K562 (cell line): ENCODE data around the gene BRF1. TPM values are rescaled to one million over a fixed set of nuclear protein-coding genes. Genes with fewer than 3 reads are reported as not detected.

Source experiments
- ATF7 ChIP-seq: fragments of 450-650 bp; IDR thresholded peaks from 2 replicates; pipeline ENCODE4 v1.7.1; 2014; ENCODE audit warnings: mild to moderate bottlenecking, moderate library complexity
- CBX1 ChIP-seq: sonication (generic); IDR thresholded peaks from 2 replicates; pipeline ENCODE4 v1.6.1; 2016; ENCODE audit warnings: antibody characterized with exemption, low read depth, mild to moderate bottlenecking
- KHSRP ChIP-seq: fragments of 450-650 bp; IDR thresholded peaks from 2 replicates; pipeline ENCODE4 v1.6.1; 2017
- MED1 ChIP-seq: sonication (generic); formaldehyde crosslinking; IDR thresholded peaks from 2 replicates; pipeline ENCODE4 v1.8.1; 2023; ENCODE audit warnings: missing genetic modification reagents, borderline replicate concordance
- MEIS2 ChIP-seq: fragments of 450-650 bp; IDR thresholded peaks from 2 replicates; pipeline ENCODE4 v1.6.1; 2014; ENCODE audit warnings: mild to moderate bottlenecking; ENCODE audit not compliant: partially characterized antibody
- NUFIP1 ChIP-seq: fragments of 450-650 bp; IDR thresholded peaks from 2 replicates; pipeline ENCODE4 v1.6.1; 2018; ENCODE audit not compliant: partially characterized antibody
- PHF8 ChIP-seq: fragments of 200-600 bp; sonication (generic); IDR thresholded peaks from 2 replicates; pipeline ENCODE4 v1.6.1; 2012; ENCODE audit warnings: mixed run types, mild to moderate bottlenecking, inconsistent platforms, low read length, moderate library complexity, borderline replicate concordance
- SAFB ChIP-seq: fragments of 200-400 bp; formaldehyde crosslinking; IDR thresholded peaks from 2 replicates; pipeline ENCODE4 v1.6.1; 2017; ENCODE audit warnings: low read depth, low read length, borderline replicate concordance
- ZBTB7A ChIP-seq: IDR thresholded peaks from 2 replicates; pipeline ENCODE4 v1.6.1; 2011; ENCODE audit warnings: low read depth, mild to moderate bottlenecking, low read length, moderate library complexity, borderline replicate concordance; ENCODE audit not compliant: control insufficient read depth
- ZEB2 ChIP-seq: fragments of 450-650 bp; IDR thresholded peaks from 2 replicates; pipeline ENCODE4 v1.6.1; 2016
- polyA plus RNA-seq, 8 experiments: library from polyadenylated mRNA; depleted of rRNA in 4 of 8; stranded (reverse) in 5 of 8; unstranded in 3 of 8; fragments of >200 nt; fragmentation: Nextera tagmentation in 2 of 8; fragmentation: Illumina TruSeq in 1 of 8; extraction: Ambion mirVana in 2 of 8; extraction: Trizol in 1 of 8; gene quantifications; 2 replicates each; pipeline versions ENCODE4 v1.2.1 to v1.2.3, GENCODE V29; 2011 to 2014; ENCODE audit warnings: inconsistent platforms in 1 of 8, missing spikeins in 1 of 8
- total RNA-seq, 7 experiments: library from RNA; depleted of rRNA in 6 of 7; stranded (reverse); fragments of >200 nt in 6 of 7; fragmentation: Illumina TruSeq in 2 of 7; extraction: Trizol in 2 of 7; gene quantifications; 2 replicates each; pipeline versions ENCODE4 v1.2.1 to v1.2.3, GENCODE V29; 2011 to 2021; ENCODE audit warnings: low replicate concordance in 1 of 7
- TF ChIP-seq, protein P1 (sequence below): fragments of 150-350 bp; IDR thresholded peaks from 2 replicates; pipeline ENCODE4 v1.6.1; 2014; ENCODE audit warnings: low read depth, mild to moderate bottlenecking, low read length, borderline replicate concordance
- TF ChIP-seq, protein P2 (sequence below), 3 experiments: fragments of 200-800 bp in 1 of 3; sonication (Bioruptor generic) in 1 of 3; sonication (generic) in 1 of 3; formaldehyde crosslinking in 1 of 3; IDR thresholded peaks; 2 replicates each; pipeline versions ENCODE4 v1.6.1 to v1.8.0; 2016 to 2022; ENCODE audit warnings: mild to moderate bottlenecking in 2 of 3, missing compliant biosample characterization in 2 of 3, missing genetic modification characterization in 2 of 3, missing genetic modification reagents in 1 of 3

Gene BRF1
- total and polyA plus RNA-seq, 9 of the 15 experiments (the other 6 are each of a cell fraction or from before 2014, with no cell fraction given), result 0.14 to 24.6 (median 8.2) TPM

DNA sequence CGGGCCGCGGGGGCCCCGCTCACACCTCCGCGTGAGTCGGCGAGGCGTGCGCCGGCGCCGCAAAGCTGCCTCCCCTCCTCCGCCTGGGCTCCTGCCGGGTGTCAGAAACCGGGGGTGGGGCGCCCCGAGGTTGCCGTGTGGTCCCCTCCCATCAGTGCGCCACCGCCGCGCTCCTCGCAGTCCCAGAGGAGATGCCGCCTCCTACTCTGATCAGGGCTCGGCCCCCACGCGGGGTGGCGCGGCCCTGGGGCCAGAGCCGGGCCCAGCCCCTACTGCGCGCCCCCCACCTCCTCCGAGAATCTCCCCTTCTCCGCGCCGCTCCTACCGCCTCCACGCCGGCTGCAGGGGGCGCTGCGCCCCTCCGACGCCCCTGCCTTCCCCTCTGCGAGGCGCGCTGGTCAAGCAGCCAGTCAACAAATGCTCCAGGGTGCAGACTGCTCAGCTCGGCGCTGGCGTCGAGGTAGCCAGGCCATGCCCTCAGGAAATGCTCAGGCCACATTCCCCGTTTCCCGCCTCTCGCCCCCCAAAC, 131.8 kb downstream of the BRF1 start (continued):
- TF ChIP-seq, protein P1, sequence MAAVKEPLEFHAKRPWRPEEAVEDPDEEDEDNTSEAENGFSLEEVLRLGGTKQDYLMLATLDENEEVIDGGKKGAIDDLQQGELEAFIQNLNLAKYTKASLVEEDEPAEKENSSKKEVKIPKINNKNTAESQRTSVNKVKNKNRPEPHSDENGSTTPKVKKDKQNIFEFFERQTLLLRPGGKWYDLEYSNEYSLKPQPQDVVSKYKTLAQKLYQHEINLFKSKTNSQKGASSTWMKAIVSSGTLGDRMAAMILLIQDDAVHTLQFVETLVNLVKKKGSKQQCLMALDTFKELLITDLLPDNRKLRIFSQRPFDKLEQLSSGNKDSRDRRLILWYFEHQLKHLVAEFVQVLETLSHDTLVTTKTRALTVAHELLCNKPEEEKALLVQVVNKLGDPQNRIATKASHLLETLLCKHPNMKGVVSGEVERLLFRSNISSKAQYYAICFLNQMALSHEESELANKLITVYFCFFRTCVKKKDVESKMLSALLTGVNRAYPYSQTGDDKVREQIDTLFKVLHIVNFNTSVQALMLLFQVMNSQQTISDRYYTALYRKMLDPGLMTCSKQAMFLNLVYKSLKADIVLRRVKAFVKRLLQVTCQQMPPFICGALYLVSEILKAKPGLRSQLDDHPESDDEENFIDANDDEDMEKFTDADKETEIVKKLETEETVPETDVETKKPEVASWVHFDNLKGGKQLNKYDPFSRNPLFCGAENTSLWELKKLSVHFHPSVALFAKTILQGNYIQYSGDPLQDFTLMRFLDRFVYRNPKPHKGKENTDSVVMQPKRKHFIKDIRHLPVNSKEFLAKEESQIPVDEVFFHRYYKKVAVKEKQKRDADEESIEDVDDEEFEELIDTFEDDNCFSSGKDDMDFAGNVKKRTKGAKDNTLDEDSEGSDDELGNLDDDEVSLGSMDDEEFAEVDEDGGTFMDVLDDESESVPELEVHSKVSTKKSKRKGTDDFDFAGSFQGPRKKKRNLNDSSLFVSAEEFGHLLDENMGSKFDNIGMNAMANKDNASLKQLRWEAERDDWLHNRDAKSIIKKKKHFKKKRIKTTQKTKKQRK, result no peak
- TF ChIP-seq MED1 (CRISPR knock-in tag) (no peak), NUFIP1 (no peak), MEIS2 (no peak), ZEB2 (no peak), KHSRP (no peak), ZBTB7A (peak; percentile 93), PHF8 (peak; percentile 15; the same call in 1 of the 2 replicates), SAFB (0 out of 2 replicates have a peak, but pooled peaks have one; percentile 30), CBX1 (no peak), ATF7 (0 out of 2 replicates have a peak, but pooled peaks have one; percentile 43)
- TF ChIP-seq, protein P2, sequence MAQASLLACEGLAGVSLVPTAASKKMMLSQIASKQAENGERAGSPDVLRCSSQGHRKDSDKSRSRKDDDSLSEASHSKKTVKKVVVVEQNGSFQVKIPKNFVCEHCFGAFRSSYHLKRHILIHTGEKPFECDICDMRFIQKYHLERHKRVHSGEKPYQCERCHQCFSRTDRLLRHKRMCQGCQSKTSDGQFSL (CRISPR knock-in tag; IDR thresholded peaks at IDR 0.05), result 0 out of 2 replicates have a peak, but pooled peaks have one; percentile 17
- TF ChIP-seq, protein P2 (tag; IDR thresholded peaks at IDR 0.05), result no peak
